ENCODE data around the gene PPP4R2. TPM values are rescaled to one million over a fixed set of nuclear protein-coding genes. Genes with fewer than 3 reads are reported as not detected.

PPP4R2 gene
- 25.8 and 30.4 TPM in 2 replicates for total RNA-seq

GRCh38 chr3:72996473-72997333, at the start of gene PPP4R2:
TSS of gene PPP4R2 (plus strand) at chr3:72996811. CDS start at chr3:72997038, 227 bp downstream.

GRCh38 chr3:73061416-73061815, 64.8 kb downstream of the PPP4R2 start, which contains the start of gene EBLN2:
TSS of gene EBLN2 (plus strand) at chr3:73061659. CDS start at chr3:73062082, 423 bp downstream.

Other genes with a start within 250 kb of the PPP4R2 start
- 11.3 and 14.7 TPM in 2 replicates for gene SHQ1, start 148.4 kb upstream of the PPP4R2 start, total RNA-seq
- 3.3 and 6.0 TPM in 2 replicates for gene GXYLT2, start 108.8 kb upstream of the PPP4R2 start, total RNA-seq
- gene EBLN2, start 64.8 kb downstream of the PPP4R2 start, total RNA-seq, result 0.46 and 1.0 TPM in 2 replicates

Data from hair follicular keratinocyte (primary cell).